HL-60 (cell line): ENCODE results near the gene BNC1.

Experiments
- GABPA ChIP-seq: IDR thresholded peaks from 2 replicates; pipeline ENCODE4 v1.6.1; 2012; ENCODE audit warnings: low read depth
- TF ChIP-seq, protein P1 (sequence below): IDR thresholded peaks from one replicate; pipeline ENCODE4 v1.5.1; 2011; ENCODE audit warnings: low read length, control low read depth, inconsistent platforms; ENCODE audit not compliant: insufficient read depth
- TF ChIP-seq, protein P2 (sequence below): IDR thresholded peaks from 2 replicates; pipeline ENCODE4 v1.6.1; 2012; ENCODE audit warnings: low read depth; ENCODE audit not compliant: insufficient replicate concordance

DNA sequence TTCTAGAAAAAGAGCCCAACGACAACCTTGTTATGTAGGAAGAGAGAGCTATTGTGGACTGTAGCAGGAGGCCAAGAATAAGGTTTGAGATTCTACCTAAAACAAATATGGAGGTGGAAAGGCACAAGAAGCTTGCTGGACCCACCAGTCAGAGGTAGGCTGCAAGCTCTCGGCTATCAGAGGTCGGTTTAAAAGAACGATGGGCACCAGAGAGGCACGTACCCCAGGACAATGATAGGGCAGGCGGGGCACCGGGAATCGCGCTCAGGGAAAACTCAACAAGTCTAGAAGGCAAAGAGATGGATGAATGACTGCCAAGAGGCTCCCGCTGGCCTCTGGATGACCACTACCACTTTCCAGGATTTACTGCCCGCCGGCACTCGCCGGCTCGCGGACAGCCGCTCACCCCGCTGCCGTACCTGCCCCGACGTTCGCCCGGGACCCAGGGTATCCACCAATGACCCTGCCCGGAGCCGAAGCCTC is 77.9 kb downstream of the BNC1 start:
- TF ChIP-seq, protein P1, sequence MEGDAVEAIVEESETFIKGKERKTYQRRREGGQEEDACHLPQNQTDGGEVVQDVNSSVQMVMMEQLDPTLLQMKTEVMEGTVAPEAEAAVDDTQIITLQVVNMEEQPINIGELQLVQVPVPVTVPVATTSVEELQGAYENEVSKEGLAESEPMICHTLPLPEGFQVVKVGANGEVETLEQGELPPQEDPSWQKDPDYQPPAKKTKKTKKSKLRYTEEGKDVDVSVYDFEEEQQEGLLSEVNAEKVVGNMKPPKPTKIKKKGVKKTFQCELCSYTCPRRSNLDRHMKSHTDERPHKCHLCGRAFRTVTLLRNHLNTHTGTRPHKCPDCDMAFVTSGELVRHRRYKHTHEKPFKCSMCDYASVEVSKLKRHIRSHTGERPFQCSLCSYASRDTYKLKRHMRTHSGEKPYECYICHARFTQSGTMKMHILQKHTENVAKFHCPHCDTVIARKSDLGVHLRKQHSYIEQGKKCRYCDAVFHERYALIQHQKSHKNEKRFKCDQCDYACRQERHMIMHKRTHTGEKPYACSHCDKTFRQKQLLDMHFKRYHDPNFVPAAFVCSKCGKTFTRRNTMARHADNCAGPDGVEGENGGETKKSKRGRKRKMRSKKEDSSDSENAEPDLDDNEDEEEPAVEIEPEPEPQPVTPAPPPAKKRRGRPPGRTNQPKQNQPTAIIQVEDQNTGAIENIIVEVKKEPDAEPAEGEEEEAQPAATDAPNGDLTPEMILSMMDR, result no peak
- TF ChIP-seq GABPA, result no peak
- TF ChIP-seq, protein P2, sequence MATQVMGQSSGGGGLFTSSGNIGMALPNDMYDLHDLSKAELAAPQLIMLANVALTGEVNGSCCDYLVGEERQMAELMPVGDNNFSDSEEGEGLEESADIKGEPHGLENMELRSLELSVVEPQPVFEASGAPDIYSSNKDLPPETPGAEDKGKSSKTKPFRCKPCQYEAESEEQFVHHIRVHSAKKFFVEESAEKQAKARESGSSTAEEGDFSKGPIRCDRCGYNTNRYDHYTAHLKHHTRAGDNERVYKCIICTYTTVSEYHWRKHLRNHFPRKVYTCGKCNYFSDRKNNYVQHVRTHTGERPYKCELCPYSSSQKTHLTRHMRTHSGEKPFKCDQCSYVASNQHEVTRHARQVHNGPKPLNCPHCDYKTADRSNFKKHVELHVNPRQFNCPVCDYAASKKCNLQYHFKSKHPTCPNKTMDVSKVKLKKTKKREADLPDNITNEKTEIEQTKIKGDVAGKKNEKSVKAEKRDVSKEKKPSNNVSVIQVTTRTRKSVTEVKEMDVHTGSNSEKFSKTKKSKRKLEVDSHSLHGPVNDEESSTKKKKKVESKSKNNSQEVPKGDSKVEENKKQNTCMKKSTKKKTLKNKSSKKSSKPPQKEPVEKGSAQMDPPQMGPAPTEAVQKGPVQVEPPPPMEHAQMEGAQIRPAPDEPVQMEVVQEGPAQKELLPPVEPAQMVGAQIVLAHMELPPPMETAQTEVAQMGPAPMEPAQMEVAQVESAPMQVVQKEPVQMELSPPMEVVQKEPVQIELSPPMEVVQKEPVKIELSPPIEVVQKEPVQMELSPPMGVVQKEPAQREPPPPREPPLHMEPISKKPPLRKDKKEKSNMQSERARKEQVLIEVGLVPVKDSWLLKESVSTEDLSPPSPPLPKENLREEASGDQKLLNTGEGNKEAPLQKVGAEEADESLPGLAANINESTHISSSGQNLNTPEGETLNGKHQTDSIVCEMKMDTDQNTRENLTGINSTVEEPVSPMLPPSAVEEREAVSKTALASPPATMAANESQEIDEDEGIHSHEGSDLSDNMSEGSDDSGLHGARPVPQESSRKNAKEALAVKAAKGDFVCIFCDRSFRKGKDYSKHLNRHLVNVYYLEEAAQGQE, result no peak
